GM12873 (cell line): ENCODE measurements around the gene RP9.

Experiments used
- TF ChIP-seq, protein P1 (sequence below): IDR thresholded peaks from 2 replicates; pipeline ENCODE4 v1.5.1; 2012; ENCODE audit warnings: low read depth, mild to moderate bottlenecking, moderate library complexity, low read length, control low read depth; ENCODE audit not compliant: insufficient read depth; ENCODE audit errors: missing control alignments

The RP9 gene

GRCh38 chr7:33072471-33072870, 36.7 kb downstream of the RP9 start:
- TF ChIP-seq, protein P1, sequence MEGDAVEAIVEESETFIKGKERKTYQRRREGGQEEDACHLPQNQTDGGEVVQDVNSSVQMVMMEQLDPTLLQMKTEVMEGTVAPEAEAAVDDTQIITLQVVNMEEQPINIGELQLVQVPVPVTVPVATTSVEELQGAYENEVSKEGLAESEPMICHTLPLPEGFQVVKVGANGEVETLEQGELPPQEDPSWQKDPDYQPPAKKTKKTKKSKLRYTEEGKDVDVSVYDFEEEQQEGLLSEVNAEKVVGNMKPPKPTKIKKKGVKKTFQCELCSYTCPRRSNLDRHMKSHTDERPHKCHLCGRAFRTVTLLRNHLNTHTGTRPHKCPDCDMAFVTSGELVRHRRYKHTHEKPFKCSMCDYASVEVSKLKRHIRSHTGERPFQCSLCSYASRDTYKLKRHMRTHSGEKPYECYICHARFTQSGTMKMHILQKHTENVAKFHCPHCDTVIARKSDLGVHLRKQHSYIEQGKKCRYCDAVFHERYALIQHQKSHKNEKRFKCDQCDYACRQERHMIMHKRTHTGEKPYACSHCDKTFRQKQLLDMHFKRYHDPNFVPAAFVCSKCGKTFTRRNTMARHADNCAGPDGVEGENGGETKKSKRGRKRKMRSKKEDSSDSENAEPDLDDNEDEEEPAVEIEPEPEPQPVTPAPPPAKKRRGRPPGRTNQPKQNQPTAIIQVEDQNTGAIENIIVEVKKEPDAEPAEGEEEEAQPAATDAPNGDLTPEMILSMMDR = no peak

- TF ChIP-seq, protein P1 = no peak
These were observed 38.4 kb downstream of the RP9 start for GRCh38 chr7:33070831-33071230.

- TF ChIP-seq, protein P1 = no peak
These were observed 38.9 kb downstream of the RP9 start for GRCh38 chr7:33070277-33070676.

- TF ChIP-seq, protein P1 = no peak
These were observed 41.3 kb downstream of the RP9 start for GRCh38 chr7:33067921-33068320.

- TF ChIP-seq, protein P1 = no peak
These were observed 42.4 kb downstream of the RP9 start for GRCh38 chr7:33066771-33067170.

GRCh38 chr7:33065981-33066380, 43.2 kb downstream of the RP9 start:
- TF ChIP-seq, protein P1 = no peak

- TF ChIP-seq, protein P1 = no peak
These were observed 46.3 kb downstream of the RP9 start for GRCh38 chr7:33062782-33063443.
